NCI-H774 (cell line): ENCODE measurements around the gene CAMTA1.
A peak's percentile ranks its signal among the peaks of the same experiment; 100 is the strongest.
"Not testable (repeated sequence)": the region's sequence is repeated elsewhere in the genome, so short reads cannot be mapped to it uniquely, and the experiment has no call there.

Experiments
- DNase-seq: peaks from one replicate; lab custom pipeline; 2025; lab: John Stamatoyannopoulos, UW

The CAMTA1 gene

GRCh38 chr1:7702365-7702764 lies 917.1 kb downstream of the CAMTA1 start:
- DNase-seq = no peak

GRCh38 chr1:7703321-7704213 lies 918.3 kb downstream of the CAMTA1 start:
- DNase-seq = no peak

- DNase-seq = peak; percentile 83
Measured at GRCh38 chr1:7704214-7705047, 919.2 kb downstream of the CAMTA1 start.

DNA sequence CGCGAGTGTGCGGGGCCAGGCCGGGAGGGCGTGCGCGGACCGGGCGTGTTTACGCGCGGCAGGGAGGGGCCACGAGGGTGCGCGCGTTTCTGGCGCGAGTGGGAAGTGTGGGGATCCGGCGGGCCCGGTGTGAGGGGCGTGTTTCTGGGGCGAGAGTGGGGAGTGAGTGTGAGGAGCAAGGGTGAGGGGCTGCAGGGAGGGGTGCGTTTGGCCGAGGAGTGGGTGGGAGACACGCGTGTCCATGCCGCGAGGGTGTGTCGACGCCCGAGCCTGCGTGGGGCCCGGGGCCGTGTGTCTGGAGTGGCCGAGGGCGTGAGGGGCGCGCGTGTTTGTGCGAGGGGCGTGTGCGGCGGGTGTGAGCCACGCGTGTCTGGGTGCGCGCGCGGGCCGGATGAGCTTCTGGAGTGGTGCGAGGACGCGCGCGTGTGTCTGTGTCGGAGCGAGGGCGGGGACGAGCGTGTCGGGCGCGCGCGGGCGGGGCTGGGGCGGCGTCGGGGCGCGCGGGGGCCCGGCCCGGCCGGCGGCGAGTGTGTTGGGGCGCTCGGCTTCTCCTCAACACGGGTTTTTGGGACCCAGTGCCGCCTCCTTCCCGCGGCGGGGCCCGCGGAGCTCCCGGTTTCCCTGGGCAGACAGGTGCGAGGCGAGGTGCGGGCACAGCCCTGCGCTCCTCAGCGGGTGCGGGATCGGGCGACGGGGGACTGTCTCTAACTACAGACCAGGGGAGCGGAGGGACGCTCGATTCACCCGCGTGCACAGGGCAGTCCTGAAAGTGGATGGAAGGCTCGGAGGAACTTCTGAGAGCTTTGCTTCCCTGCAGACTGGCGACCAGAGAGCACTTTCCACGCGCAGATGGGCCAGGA lies 920.0 kb downstream of the CAMTA1 start:
- no peak for DNase-seq

DNA sequence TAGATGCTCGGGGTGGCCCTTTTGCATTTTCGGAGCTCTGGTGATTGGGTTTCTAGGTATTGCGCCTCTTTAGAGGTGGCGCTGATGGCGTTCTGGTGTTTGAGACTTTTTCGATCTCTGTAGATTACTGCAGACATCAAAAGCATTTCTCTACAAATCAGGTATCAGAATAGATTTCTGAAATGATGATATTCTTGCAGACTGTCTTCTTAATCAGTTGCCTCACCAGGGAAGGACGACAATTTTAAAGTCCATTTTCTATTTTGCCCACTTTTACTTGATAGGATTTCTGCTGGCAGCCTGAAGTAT lies 920.6 kb downstream of the CAMTA1 start:
- DNase-seq = no peak

GRCh38 chr1:7707527-7707926 lies 922.3 kb downstream of the CAMTA1 start:
- no peak for DNase-seq

DNA sequence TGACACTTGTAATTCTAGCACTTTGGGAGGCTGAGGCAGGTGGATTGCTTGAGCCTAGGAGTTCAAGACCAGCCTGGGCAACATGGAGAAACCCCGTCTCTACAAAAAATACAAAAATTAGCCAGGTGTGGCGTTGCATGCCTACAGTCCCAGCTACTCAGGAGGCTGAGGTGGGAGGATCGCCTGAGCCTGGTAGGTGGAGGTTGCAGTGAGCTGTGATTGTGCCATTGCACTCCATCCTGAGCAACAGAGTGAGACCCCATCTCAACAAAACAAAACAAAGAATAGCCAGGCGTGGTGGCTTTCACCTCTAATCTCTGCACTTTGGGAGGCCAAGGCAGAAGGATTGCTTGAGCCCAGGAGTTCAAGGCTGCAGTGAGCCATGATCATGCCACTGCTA lies 922.8 kb downstream of the CAMTA1 start:
- not testable (repeated sequence) for DNase-seq

DNA sequence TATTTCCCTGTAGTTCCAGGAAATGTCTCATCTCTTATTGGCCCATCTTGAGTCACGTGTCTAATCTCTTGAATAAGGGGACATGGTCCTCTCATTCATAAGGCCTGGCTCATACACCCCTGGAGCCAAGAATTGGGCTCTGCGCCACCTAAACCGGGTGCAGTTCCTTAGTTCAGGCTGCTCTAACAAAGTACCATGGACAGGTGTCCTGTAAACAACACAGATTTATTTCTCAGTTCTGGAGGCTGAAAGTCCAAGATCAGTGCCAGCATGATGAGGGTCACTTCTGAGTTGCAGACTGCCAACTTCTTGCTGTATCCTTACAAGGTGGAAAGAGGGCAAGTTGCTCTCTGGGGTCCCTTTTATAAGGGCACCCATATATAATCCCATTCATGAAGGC lies 925.6 kb downstream of the CAMTA1 start:
- DNase-seq = no peak

DNA sequence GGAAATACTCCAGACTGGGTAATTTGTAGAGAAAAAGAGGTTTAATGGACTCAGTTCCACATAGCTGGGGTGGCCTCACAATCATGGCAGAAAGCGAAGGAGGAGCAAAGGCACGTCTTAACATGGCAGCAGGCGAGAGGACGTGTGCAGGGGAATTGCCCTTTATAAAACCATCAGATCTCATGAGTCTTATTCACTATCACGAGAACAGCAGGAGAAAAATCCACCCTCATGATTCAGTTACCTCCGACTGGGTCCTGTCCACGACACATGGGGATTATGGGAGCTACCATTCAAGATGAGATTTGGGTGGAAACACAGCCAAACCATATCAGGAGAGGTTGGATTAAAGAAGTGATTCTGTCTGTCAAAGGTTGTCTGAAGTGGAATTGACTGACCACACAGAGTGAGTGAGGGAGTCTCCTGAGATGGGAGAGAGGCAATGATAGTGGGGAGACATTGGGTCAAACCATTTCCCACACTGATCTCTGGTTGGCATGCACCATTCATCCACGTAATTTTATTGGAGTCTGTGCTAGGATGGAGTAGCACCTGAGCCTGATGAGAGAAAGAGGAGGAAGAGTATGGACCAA lies 927.6 kb downstream of the CAMTA1 start:
- no peak for DNase-seq

GRCh38 chr1:7716506-7716905 lies 931.3 kb downstream of the CAMTA1 start:
- DNase-seq = no peak

GRCh38 chr1:7717748-7718368 lies 932.6 kb downstream of the CAMTA1 start:
- no peak for DNase-seq

DNA sequence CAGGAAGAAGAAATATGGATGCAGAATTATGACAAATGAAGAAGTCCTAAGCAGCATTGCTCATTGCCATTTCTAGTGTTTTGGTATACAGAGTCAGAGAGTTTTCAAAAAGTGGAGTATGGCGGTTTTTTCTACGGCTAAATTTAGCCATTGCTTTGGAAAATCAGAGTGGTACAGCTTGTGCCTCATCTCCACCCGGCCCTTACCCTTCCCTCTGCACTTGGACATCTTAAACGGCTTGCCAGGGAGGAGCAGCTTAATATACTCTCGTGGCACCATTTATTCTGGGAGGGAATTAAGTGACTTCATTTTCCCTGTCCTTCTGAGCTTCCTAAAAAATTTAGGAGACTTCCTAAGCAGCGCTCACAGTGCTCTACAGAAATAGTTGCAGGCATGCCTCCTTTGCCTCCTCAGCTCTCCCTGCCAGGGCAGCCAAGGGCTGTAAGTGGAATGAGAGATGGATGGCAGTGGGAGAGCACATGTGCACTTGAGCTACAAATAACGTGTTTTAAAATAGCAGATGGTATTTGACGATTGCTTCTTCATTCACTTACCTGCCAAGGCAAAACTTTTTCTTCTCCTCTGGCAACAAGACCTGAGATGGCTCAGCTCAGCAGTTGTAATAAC lies 934.3 kb downstream of the CAMTA1 start:
- no peak for DNase-seq

DNA sequence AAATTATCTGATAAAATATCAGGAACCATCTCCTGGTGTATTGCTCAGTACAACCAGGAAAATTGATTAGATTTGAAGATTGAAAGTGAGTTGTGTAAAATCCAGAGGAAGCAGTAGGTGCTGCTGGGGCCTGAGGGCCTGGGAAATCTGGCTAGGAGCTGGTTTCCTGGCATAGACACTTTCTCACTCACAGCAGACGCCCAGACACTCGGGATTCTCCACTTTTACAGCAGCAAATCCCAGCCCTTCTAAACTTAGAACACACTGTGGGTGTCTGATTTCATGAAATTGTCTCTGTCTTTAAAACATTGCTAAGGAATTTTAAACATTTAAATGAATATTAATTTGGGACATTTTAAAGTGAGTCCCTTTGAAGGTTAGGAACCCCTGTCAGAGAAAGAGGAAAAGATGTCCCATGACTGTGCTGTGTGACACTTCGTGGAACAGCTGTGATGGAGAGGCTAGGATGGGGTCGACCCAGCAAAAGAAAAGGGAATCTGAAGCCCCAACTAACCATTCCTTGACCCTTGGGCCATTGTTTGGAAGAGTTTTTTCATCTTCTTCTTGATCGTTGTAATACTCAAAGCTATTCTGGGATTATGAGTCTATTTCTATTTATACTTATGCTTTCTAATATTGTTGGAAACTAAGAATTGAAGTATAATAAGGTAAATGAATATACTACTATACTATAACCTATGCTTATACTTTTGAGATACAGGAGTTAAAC lies 936.9 kb downstream of the CAMTA1 start:
- no peak for DNase-seq

DNA sequence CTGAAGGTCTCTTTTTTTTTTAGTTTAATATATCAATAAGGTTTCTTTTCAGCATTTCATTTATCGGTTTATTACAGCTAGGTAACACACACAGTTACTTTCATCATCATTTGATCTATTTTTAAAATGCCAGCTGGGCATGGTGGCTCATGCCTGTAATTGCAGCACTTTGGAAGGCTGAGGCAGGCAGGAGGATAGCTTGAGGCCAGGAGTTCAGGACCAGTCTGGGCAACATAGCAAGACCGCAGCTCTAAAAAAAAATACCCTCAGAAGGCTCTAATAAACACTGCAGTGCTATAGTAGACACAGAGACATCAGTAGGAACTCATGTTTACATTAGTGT lies 937.4 kb downstream of the CAMTA1 start:
- no peak for DNase-seq

DNA sequence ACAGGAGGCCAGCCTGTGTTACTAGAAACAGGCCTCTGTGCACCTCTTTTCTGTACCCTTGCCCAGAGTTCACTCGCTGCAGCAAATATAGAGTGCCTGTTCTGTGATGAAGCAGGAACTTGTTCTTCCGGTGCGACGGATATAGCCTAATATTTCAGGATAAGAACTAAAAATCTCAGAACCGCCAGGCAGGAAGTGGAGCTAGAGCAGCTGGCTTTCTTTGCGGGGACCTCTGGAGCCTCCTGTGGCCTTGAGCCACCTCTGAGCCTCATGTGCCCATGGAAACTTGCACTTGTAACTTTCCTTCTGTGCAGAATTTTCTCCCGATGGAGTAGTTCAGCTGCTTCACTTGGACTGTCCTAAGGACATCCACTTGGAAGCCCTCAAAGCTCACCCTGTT lies 941.4 kb downstream of the CAMTA1 start:
- DNase-seq = no peak

DNA sequence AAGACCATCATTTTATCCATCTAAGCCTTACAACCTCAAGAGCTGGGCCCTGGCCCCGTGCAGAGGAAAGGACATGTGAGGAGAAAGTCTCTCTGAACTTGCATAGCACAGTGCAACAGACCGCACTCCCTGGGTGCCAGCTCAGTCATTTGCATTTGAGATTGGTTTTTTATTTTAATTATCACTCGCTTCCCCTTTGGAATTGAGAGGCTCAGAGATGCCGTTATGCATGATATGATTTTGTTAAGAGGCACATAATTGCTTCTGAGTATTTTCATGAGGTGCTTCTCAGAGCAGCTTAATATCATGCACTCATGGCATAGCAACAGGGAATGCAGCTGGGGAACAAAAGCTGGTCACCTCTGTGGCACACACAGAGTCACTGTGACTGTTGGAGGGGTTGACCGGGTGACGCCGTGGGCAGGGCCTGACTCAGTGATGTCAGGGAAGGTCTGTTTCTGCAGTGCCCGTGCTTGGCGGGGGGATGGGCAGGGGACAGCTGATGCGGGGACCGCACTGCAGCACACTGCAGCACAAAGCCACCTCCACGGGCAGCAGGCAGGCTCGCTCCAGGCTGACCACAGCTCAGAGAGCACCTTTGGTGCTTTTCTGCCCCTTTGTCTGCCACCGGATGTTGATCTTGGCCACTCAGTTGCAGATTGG lies 942.7 kb downstream of the CAMTA1 start:
- no peak for DNase-seq

- no peak for DNase-seq
Measured at GRCh38 chr1:7729761-7730160, 944.5 kb downstream of the CAMTA1 start.

GRCh38 chr1:7732331-7732730 lies 947.1 kb downstream of the CAMTA1 start:
- no peak for DNase-seq

GRCh38 chr1:7733276-7733675 lies 948.0 kb downstream of the CAMTA1 start:
- DNase-seq = no peak

- no peak for DNase-seq
Measured at GRCh38 chr1:7738044-7738443, 952.8 kb downstream of the CAMTA1 start.
